ENCODE measurements around the gene FADS3.

The FADS3 gene

GRCh38 chr11:61829806-61830205 is 61.5 kb downstream of the FADS3 start:
- Mint-ChIP-seq H3K36me3 (ENCODE audit: low read depth) (peaks cover 36% of the 10 kb centered on the region), H3K4me1 (ENCODE audit: low read depth) (peaks cover 62% of the 10 kb centered on the region), H3K27me3 (ENCODE audit: low read depth) (no peaks in the 10 kb centered on the region), H3K4me3 (peak overlapping the region; percentile 91), H3K9me3 (no peaks in the 10 kb centered on the region), H3K27ac (peak overlapping the region; percentile 96)
- DNase-seq (ENCODE audit: low spot score) = no peak

GRCh38 chr11:61828629-61829407 is 62.5 kb downstream of the FADS3 start:
- Mint-ChIP-seq H3K9me3 (no peaks in the 10 kb centered on the region), H3K4me3 (peak overlapping the region; percentile 91), H3K4me1 (ENCODE audit: low read depth) (peaks cover 56% of the 10 kb centered on the region), H3K27me3 (ENCODE audit: low read depth) (no peaks in the 10 kb centered on the region), H3K27ac (peak overlapping the region; percentile 96), H3K36me3 (ENCODE audit: low read depth) (peaks cover 33% of the 10 kb centered on the region)
- DNase-seq (ENCODE audit: low spot score) = peak; percentile 61

DNA sequence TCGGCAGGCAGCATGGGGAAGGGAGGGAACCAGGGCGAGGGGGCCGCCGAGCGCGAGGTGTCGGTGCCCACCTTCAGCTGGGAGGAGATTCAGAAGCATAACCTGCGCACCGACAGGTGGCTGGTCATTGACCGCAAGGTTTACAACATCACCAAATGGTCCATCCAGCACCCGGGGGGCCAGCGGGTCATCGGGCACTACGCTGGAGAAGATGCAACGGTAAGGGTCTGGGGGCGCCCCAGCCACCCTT is 63.0 kb downstream of the FADS3 start:
- DNase-seq (ENCODE audit: low spot score) = no peak
- H3K27ac Mint-ChIP-seq = peak overlapping the region; percentile 96
- H3K36me3 Mint-ChIP-seq (ENCODE audit: low read depth) = peaks cover 28% of the 10 kb centered on the region
- no peaks in the 10 kb centered on the region for H3K9me3 Mint-ChIP-seq
- no peaks in the 10 kb centered on the region for H3K27me3 Mint-ChIP-seq (ENCODE audit: low read depth)
- H3K4me3 Mint-ChIP-seq = peak overlapping the region; percentile 91
- peaks cover 51% of the 10 kb centered on the region for H3K4me1 Mint-ChIP-seq (ENCODE audit: low read depth)

DNA sequence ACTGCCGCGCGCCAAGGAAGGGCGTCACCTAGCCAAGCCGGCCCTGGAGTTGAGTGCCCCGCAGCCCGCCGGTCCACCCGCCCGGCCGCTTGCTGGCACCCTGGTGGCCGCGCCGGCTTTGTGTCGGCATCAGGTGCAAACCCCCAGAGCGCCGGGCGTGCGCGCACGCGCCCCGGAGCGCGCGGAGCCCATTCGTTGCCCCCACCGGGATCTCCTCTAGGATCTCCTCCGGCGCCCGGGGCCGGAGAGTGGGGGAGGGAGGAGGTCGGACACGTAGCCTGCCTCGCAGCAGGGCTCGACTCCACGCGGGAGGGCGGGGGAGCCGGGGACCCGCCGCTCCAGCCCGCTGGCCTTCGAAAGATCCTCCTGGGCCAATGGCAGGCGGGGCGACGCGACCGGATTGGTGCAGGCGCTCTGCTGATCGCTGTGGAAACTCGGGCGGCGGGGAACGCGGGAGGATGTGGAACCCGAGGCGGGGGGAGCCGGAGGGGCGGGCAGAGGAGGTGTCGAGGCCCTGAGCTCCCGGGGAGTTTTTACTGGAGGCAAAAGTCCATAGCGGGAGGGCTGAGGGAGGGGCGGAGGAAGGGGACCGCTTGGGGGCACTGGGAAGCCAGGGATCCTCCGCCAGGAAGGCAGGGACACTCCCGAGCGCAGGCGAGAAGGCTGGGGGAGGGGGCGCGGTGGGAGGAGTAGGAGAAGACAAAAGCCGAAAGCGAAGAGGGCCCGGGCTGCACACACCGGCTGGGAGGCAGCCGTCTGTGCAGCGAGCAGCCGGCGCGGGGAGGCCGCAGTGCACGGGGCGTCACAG is 63.6 kb downstream of the FADS3 start, which contains the start of gene FADS2:
TSS of gene FADS2 (plus strand) at position 730 of the 808 bp plus-strand sequence. CDS start 91 bp downstream, outside the sequence.
- peaks cover 46% of the 10 kb centered on the region for H3K4me1 Mint-ChIP-seq (ENCODE audit: low read depth)
- peak within 1 kb of the TSS; percentile 91 for H3K4me3 Mint-ChIP-seq
- peaks cover 29% of the 10 kb centered on the region for H3K36me3 Mint-ChIP-seq (ENCODE audit: low read depth)
- H3K27ac Mint-ChIP-seq = peak within 1 kb of the TSS; percentile 96
- H3K27me3 Mint-ChIP-seq (ENCODE audit: low read depth) = no peaks in the 10 kb centered on the region
- no peaks in the 10 kb centered on the region for H3K9me3 Mint-ChIP-seq
- DNase-seq (ENCODE audit: low spot score) = peak; percentile 93

DNA sequence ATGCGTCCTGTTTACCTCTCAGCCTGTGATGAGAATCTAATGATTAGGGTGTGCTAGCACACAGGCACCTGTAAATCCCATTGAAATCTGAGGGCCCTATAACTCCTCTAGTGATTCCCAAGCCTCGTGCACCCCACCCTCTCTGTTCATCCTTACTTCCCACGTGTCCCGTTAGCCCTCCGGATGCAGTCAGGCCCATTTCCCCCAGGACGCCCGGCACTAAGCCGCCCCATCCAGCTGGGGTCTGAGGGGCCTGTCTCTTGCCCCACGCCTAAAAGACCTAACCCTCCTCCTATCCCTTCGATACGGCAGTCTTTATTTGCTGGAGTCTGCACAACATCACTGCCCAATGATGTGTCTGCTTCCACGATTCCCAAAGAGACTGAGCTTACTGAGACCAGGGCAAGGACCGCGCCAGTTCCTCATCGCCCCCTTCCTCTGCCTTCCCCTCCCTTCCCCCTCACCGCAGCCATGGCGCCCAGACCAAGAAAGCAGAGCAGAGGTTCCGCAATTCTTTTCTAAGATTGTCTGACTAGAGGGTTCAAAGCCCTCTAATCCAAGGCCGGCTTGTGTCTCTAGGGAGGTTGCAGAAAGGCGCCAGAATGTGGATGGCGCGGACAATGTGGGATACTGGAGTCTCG is 64.3 kb downstream of the FADS3 start:
- Mint-ChIP-seq H3K36me3 (ENCODE audit: low read depth) (peaks cover 24% of the 10 kb centered on the region), H3K27ac (peak overlapping the region; percentile 96), H3K9me3 (no peaks in the 10 kb centered on the region)

More for the DNA sequence above, 64.3 kb downstream of the FADS3 start:
- Mint-ChIP-seq H3K4me1 (ENCODE audit: low read depth) (peaks cover 38% of the 10 kb centered on the region), H3K27me3 (ENCODE audit: low read depth) (no peaks in the 10 kb centered on the region), H3K4me3 (peak overlapping the region; percentile 91)
- DNase-seq (ENCODE audit: low spot score) = no peak

Measured in T-helper 2 cell treated with Interferon-gamma antibody and Interleukin-4, amounts not matched to agents 5 μg/mL and 100 μg/mL, for 36 hours (primary cell).